ENCODE results near the gene GPC6. TPM values are rescaled to one million over a fixed set of nuclear protein-coding genes. Genes with fewer than 3 reads are reported as not detected.

Gene GPC6
- total and polyA plus RNA-seq, 9 of the 15 experiments (the other 6 are each of a cell fraction or from before 2014, with no cell fraction given): under 0.01 to 0.20 (median 0.01) TPM; not detected in 4

GRCh38 chr13:93765062-93765461 is 538.5 kb downstream of the GPC6 start:
- POLR2A ChIA-PET: no interaction called here
- Histone ChIP-seq H3K4me2 (ENCODE audit: insufficient read depth, low read length) (no peak overlapping the region), H3K27ac (ENCODE audit: extremely low read depth, low read depth, low read length) (no peak overlapping the region), H3K36me3 (ENCODE audit: control insufficient read depth, insufficient read depth, low read length) (no peaks in the 10 kb centered on the region), H3K4me3 (no peak overlapping the region), H3K9ac (ENCODE audit: insufficient read depth in 1 of 2, low read depth in 2 of 2, low read length in 2 of 2) (no peak overlapping the region), H3K4me1 (replicated peaks in 1 of 2; ENCODE audit: control insufficient read depth in 2 of 2, insufficient read depth in 2 of 2, low read length in 2 of 2) (no peaks in the 10 kb centered on the region), H3K27me3 (ENCODE audit: control insufficient read depth in 2 of 2, insufficient read depth in 2 of 2, low read length in 2 of 2) (no peaks in the 10 kb centered on the region), H4K20me1 (replicated peaks; ENCODE audit: control insufficient read depth, insufficient read depth, low read length) (no peaks in the 10 kb centered on the region), H3K9me3 (replicated peaks; ENCODE audit: control insufficient read depth, insufficient read depth, low read depth, low read length) (no peaks in the 10 kb centered on the region), H2AFZ (ENCODE audit: low read depth, low read length) (no peak overlapping the region), H3K79me2 (ENCODE audit: control insufficient read depth, insufficient read depth, low read length) (no peaks in the 10 kb centered on the region), H3K9me1 (ENCODE audit: control insufficient read depth, insufficient read depth, low read length) (no peaks in the 10 kb centered on the region)
- no peak for TF ChIP-seq HDGF (IDR thresholded peaks at IDR 0.05)
- no peak for TF ChIP-seq ZEB2 (IDR thresholded peaks at IDR 0.05)
- TF ChIP-seq IRF9 (tag; IDR thresholded peaks at IDR 0.05): no peak
- TF ChIP-seq MXD1 (CRISPR knock-in tag; IDR thresholded peaks at IDR 0.05; ENCODE audit: borderline replicate concordance, poor library complexity, severe bottlenecking): no peak
- TF ChIP-seq TCF7 (IDR thresholded peaks at IDR 0.05; ENCODE audit: borderline replicate concordance): no peak
- TF ChIP-seq, protein P1, sequence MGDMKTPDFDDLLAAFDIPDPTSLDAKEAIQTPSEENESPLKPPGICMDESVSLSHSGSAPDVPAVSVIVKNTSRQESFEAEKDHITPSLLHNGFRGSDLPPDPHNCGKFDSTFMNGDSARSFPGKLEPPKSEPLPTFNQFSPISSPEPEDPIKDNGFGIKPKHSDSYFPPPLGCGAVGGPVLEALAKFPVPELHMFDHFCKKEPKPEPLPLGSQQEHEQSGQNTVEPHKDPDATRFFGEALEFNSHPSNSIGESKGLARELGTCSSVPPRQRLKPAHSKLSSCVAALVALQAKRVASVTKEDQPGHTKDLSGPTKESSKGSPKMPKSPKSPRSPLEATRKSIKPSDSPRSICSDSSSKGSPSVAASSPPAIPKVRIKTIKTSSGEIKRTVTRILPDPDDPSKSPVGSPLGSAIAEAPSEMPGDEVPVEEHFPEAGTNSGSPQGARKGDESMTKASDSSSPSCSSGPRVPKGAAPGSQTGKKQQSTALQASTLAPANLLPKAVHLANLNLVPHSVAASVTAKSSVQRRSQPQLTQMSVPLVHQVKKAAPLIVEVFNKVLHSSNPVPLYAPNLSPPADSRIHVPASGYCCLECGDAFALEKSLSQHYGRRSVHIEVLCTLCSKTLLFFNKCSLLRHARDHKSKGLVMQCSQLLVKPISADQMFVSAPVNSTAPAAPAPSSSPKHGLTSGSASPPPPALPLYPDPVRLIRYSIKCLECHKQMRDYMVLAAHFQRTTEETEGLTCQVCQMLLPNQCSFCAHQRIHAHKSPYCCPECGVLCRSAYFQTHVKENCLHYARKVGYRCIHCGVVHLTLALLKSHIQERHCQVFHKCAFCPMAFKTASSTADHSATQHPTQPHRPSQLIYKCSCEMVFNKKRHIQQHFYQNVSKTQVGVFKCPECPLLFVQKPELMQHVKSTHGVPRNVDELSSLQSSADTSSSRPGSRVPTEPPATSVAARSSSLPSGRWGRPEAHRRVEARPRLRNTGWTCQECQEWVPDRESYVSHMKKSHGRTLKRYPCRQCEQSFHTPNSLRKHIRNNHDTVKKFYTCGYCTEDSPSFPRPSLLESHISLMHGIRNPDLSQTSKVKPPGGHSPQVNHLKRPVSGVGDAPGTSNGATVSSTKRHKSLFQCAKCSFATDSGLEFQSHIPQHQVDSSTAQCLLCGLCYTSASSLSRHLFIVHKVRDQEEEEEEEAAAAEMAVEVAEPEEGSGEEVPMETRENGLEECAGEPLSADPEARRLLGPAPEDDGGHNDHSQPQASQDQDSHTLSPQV (IDR thresholded peaks at IDR 0.05): no peak
- no peak for TF ChIP-seq ZNF766 (CRISPR knock-in tag; conservative IDR thresholded peaks at IDR 0.05)
- no peak for TF ChIP-seq RFX7 (CRISPR knock-in tag; IDR thresholded peaks at IDR 0.05)
- no peak for TF ChIP-seq COPS2 (conservative IDR thresholded peaks at IDR 0.05)
- TF ChIP-seq ZNF76 (CRISPR knock-in tag; IDR thresholded peaks at IDR 0.05; ENCODE audit: borderline replicate concordance): no peak
- TF ChIP-seq SMAD2 (IDR thresholded peaks at IDR 0.05; ENCODE audit: low read depth, low read length): no peak
- TF ChIP-seq, protein P2, sequence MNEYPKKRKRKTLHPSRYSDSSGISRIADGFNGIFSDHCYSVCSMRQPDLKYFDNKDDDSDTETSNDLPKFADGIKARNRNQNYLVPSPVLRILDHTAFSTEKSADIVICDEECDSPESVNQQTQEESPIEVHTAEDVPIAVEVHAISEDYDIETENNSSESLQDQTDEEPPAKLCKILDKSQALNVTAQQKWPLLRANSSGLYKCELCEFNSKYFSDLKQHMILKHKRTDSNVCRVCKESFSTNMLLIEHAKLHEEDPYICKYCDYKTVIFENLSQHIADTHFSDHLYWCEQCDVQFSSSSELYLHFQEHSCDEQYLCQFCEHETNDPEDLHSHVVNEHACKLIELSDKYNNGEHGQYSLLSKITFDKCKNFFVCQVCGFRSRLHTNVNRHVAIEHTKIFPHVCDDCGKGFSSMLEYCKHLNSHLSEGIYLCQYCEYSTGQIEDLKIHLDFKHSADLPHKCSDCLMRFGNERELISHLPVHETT (CRISPR knock-in tag; conservative IDR thresholded peaks at IDR 0.05 in 1 of 2, IDR thresholded peaks at IDR 0.05 in 1 of 2): no peak
- TF ChIP-seq ADNP (tag; IDR thresholded peaks at IDR 0.05): no peak
- no peak for TF ChIP-seq POLR2AphosphoS5 (IDR thresholded peaks at IDR 0.05; ENCODE audit: control insufficient read depth, insufficient read depth, low read depth, low read length)
- TF ChIP-seq PCBP2 (IDR thresholded peaks at IDR 0.05; ENCODE audit: low read depth, low read length, poor library complexity, severe bottlenecking): no peak
- no peak for TF ChIP-seq TEAD2 (tag; IDR thresholded peaks at IDR 0.05)
- TF ChIP-seq CBFA2T2 (conservative IDR thresholded peaks at IDR 0.05): no peak
- no peak for TF ChIP-seq PHTF2 (CRISPR knock-in tag; IDR thresholded peaks at IDR 0.05)
- no TSS peak for BruUV-seq (replicated peaks)
- WGBS (ENCODE audit: insufficient coverage, low coverage, missing lambda C conversion rate): 20% methylated on average over 2 of the region's 2 CpGs
- intact Hi-C loops (cut with micrococcal nuclease): no loop called here
- FAIRE-seq (no peak), DNase-seq (ENCODE audit: extremely low read depth in 1 of 4, low spot score in 3 of 4) (no peak), ATAC-seq (no peak)
- CTCF ChIA-PET (ENCODE audit: low intra/inter-chr PET ratio): no interaction called here
- in situ Hi-C loops (cut with MboI): no loop called here
